Astrocyte (in vitro differentiated cells and primary cell): Measurements from ENCODE around the gene SDC4. TPM values are rescaled to one million over a fixed set of nuclear protein-coding genes. Genes with fewer than 3 reads are reported as not detected.

Source experiments
- DNase-seq: peaks from one replicate; pipeline ENCODE4 v3.0.0-alpha.2; 2010; ENCODE audit warnings: low read depth
- FAIRE-seq: peaks from 2 replicates; lab custom pipeline; 2011; peaks lifted over from hg19 to GRCh38; lab: Jason Lieb, UNC
- H2AFZ ChIP-seq: 2 replicates; pipeline ENCODE4 v1.6.0; 2012; ENCODE audit warnings: low read depth, low read length, inconsistent platforms
- H3K27ac ChIP-seq: 2 replicates; pipeline ENCODE4 v1.5.1; 2011; ENCODE audit warnings: low read depth, low read length, inconsistent platforms
- H3K27me3 ChIP-seq: 2 replicates; pipeline ENCODE4 v1.6.0; 2011; ENCODE audit warnings: low read length, inconsistent platforms; ENCODE audit not compliant: insufficient read depth
- H3K36me3 ChIP-seq: 2 replicates; pipeline ENCODE4 v1.5.1; 2011; ENCODE audit warnings: low read length, inconsistent platforms; ENCODE audit not compliant: insufficient read depth
- H3K4me1 ChIP-seq: 2 replicates; pipeline ENCODE4 v1.5.1; 2011; ENCODE audit warnings: low read length, inconsistent platforms; ENCODE audit not compliant: insufficient read depth
- H3K4me2 ChIP-seq: 2 replicates; pipeline ENCODE4 v1.6.0; 2012; ENCODE audit warnings: low read length, inconsistent platforms
- H3K4me3 ChIP-seq: 2 replicates; pipeline ENCODE4 v1.5.1; 2011; ENCODE audit warnings: low read depth, mild to moderate bottlenecking, low read length, inconsistent platforms; ENCODE audit not compliant: insufficient read depth
- H3K79me2 ChIP-seq: 2 replicates; pipeline ENCODE4 v1.6.0; 2012; ENCODE audit warnings: mild to moderate bottlenecking, low read length, inconsistent platforms; ENCODE audit not compliant: insufficient read depth
- H3K9ac ChIP-seq: 2 replicates; pipeline ENCODE4 v1.6.0; 2012; ENCODE audit warnings: mild to moderate bottlenecking, low read length, inconsistent platforms
- H3K9me3 ChIP-seq: 2 replicates; pipeline ENCODE4 v1.5.1; 2012; ENCODE audit warnings: low read depth, mild to moderate bottlenecking, low read length, inconsistent platforms; ENCODE audit not compliant: insufficient read depth
- H4K20me1 ChIP-seq: 2 replicates; pipeline ENCODE4 v1.6.0; 2012; ENCODE audit warnings: low read length, inconsistent platforms; ENCODE audit not compliant: insufficient read depth
- H3K27ac Mint-ChIP-seq: one replicate; pipeline ENCODE4 v1.8.0; 2021; ENCODE audit warnings: mild to moderate bottlenecking, mixed read lengths; ENCODE audit not compliant: unreplicated experiment
- H3K27me3 Mint-ChIP-seq: one replicate; pipeline ENCODE4 v1.8.0; 2021; ENCODE audit warnings: low read depth, mixed read lengths; ENCODE audit not compliant: unreplicated experiment
- H3K36me3 Mint-ChIP-seq: one replicate; pipeline ENCODE4 v1.8.0; 2021; ENCODE audit warnings: low read depth, mixed read lengths; ENCODE audit not compliant: unreplicated experiment
- H3K4me1 Mint-ChIP-seq: one replicate; pipeline ENCODE4 v1.8.0; 2021; ENCODE audit warnings: low read depth, mixed read lengths; ENCODE audit not compliant: unreplicated experiment
- H3K4me3 Mint-ChIP-seq: one replicate; pipeline ENCODE4 v1.8.0; 2021; ENCODE audit warnings: mild to moderate bottlenecking, moderate library complexity, mixed read lengths; ENCODE audit not compliant: unreplicated experiment
- H3K9me3 Mint-ChIP-seq: one replicate; pipeline ENCODE4 v1.8.0; 2021; ENCODE audit warnings: mild to moderate bottlenecking, mixed read lengths; ENCODE audit not compliant: unreplicated experiment
- CTCF ChIP-seq: IDR thresholded peaks from 2 replicates; pipeline ENCODE4 v1.5.1; 2011; ENCODE audit warnings: low read depth, mild to moderate bottlenecking, inconsistent platforms, low read length, moderate library complexity; ENCODE audit not compliant: insufficient read depth
- EZH2 ChIP-seq: IDR thresholded peaks from 2 replicates; pipeline ENCODE4 v1.6.1; 2012; ENCODE audit warnings: mild to moderate bottlenecking, low read length, inconsistent platforms; ENCODE audit not compliant: insufficient read depth
- total RNA-seq: library from RNA; stranded (reverse); gene quantifications from 2 replicates; pipeline ENCODE4 v1.2.1, GENCODE V29; 2021

SDC4 gene
- total RNA-seq, 1 donor from 2014 or later, result 135 TPM

DNA sequence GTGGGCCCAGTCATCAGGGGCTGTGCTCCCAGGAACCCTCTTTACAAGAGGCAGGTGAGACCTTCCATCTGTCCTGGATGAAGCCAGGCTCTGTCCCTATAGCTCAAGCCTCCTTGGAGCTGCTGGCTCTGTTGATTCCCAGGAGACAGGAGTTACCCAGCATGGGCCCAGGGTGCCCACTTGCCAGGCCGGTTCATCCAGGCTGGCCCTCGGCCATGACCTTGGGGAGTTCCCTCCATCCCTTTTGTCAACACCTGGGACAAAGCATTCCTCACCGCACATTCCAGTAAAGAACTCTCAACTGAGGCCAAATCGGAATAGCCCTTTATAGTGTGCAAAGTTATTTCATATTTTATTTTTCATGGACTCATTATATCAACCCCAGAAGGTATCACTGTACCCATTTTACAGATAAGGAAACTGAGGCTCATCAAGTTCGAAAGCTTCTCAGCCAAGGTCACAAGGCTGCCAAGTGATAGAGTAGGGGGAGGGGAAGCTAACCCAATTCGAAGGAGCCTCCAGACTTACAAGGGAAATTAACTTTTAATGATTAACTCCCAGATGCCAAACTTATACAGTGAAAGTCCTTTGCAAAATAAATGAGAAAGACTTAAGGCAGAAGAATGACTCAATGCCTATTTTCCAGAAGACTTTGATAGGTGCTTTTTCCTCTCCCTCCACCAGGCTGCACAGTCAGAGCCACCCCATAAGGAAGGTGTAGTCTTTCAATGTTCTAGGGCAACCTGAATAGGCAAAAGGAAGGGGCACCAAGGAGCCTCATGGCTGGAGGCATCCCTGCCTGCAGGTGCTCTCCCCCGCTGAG, 18.5 kb downstream of the SDC4 start:
- Mint-ChIP-seq H3K27me3 (no peaks in the 10 kb centered on the region), H3K4me3 (peak overlapping the region; percentile 57), H3K27ac (no peak overlapping the region), H3K9me3 (no peaks in the 10 kb centered on the region), H3K4me1 (peaks cover 8% of the 10 kb centered on the region), H3K36me3 (peaks cover 25% of the 10 kb centered on the region)
- Histone ChIP-seq H3K9ac (no peak overlapping the region), H2AFZ (no peak overlapping the region), H3K4me1 (no peaks in the 10 kb centered on the region), H3K36me3 (peaks cover 68% of the 10 kb centered on the region), H3K9me3 (no peaks in the 10 kb centered on the region), H3K27me3 (no peaks in the 10 kb centered on the region), H3K4me2 (no peak overlapping the region), H4K20me1 (peaks cover 67% of the 10 kb centered on the region), H3K79me2 (peaks cover 31% of the 10 kb centered on the region), H3K27ac (no peak overlapping the region), H3K4me3 (no peak overlapping the region)
- no peak for TF ChIP-seq EZH2
- no peak for TF ChIP-seq CTCF
- DNase-seq (no peak), FAIRE-seq (no peak)

- Mint-ChIP-seq H3K9me3 (no peaks in the 10 kb centered on the region), H3K4me3 (no peak overlapping the region), H3K27ac (no peak overlapping the region), H3K36me3 (peaks cover 25% of the 10 kb centered on the region), H3K27me3 (no peaks in the 10 kb centered on the region), H3K4me1 (peaks cover 8% of the 10 kb centered on the region)
- no peak overlapping the region for H3K4me3 ChIP-seq
- no peaks in the 10 kb centered on the region for H3K4me1 ChIP-seq
- peaks cover 22% of the 10 kb centered on the region for H3K79me2 ChIP-seq
- H3K36me3 ChIP-seq, result peaks cover 71% of the 10 kb centered on the region
- FAIRE-seq (no peak), DNase-seq (no peak)
- H3K9ac ChIP-seq, result no peak overlapping the region
- H4K20me1 ChIP-seq, result peaks cover 67% of the 10 kb centered on the region
- no peak overlapping the region for H3K4me2 ChIP-seq
- no peak overlapping the region for H2AFZ ChIP-seq
- no peak overlapping the region for H3K27ac ChIP-seq
- no peak for TF ChIP-seq CTCF
- TF ChIP-seq EZH2, result no peak
- H3K27me3 ChIP-seq, result no peaks in the 10 kb centered on the region
- no peaks in the 10 kb centered on the region for H3K9me3 ChIP-seq
Measured at GRCh38 chr20:45328451-45328850, 19.8 kb downstream of the SDC4 start.

DNA sequence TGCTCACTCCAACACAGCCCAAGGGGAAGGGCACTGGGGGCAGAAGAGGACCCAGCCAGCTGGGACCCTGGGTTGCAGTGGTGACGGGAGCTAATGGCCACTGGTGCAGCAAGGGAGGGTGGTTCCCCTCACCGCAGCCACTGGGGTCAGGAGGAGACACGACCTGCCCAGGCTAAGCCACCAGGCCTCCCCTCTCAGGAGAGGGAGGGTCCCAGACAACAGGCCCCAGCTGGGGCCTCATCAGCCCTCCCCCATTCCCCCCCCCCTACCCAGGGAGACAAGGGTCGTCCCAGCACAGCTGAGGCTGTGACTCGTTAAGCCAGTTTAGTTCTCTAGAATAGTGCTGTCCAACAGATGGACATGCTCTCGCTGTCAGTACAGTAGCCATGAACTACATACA, 22.9 kb downstream of the SDC4 start:
- TF ChIP-seq EZH2 (no peak), CTCF (no peak)
- Histone ChIP-seq H3K4me1 (no peaks in the 10 kb centered on the region), H3K9ac (no peak overlapping the region), H3K4me3 (no peak overlapping the region), H3K27me3 (no peaks in the 10 kb centered on the region), H3K27ac (no peak overlapping the region), H3K4me2 (no peak overlapping the region), H4K20me1 (peaks cover 47% of the 10 kb centered on the region), H3K9me3 (no peaks in the 10 kb centered on the region), H2AFZ (no peak overlapping the region), H3K79me2 (peaks cover 13% of the 10 kb centered on the region), H3K36me3 (peaks cover 47% of the 10 kb centered on the region)
- peaks cover 8% of the 10 kb centered on the region for H3K4me1 Mint-ChIP-seq
- H3K36me3 Mint-ChIP-seq, result peaks cover 17% of the 10 kb centered on the region
- no peaks in the 10 kb centered on the region for H3K9me3 Mint-ChIP-seq
- FAIRE-seq (no peak), DNase-seq (no peak)
- no peak overlapping the region for H3K4me3 Mint-ChIP-seq
- no peak overlapping the region for H3K27ac Mint-ChIP-seq
- no peaks in the 10 kb centered on the region for H3K27me3 Mint-ChIP-seq
